GM18526 (cell line): ENCODE results near the gene CCDC63.

Source experiments
- POLR2A ChIP-seq: IDR thresholded peaks from 3 replicates; pipeline ENCODE4 v1.6.1; 2011; ENCODE audit not compliant: insufficient read length; ENCODE audit errors: extremely low read depth

Gene CCDC63

GRCh38 chr12:110906516-110906915, 59.7 kb downstream of the CCDC63 start:
- no peak for TF ChIP-seq POLR2A

- no peak for TF ChIP-seq POLR2A
These were observed 60.2 kb downstream of the CCDC63 start for GRCh38 chr12:110906985-110907384.

GRCh38 chr12:110907583-110907982, 60.8 kb downstream of the CCDC63 start:
- TF ChIP-seq POLR2A = no peak

- TF ChIP-seq POLR2A = no peak
These were observed 61.8 kb downstream of the CCDC63 start for GRCh38 chr12:110908377-110909152.

GRCh38 chr12:110912263-110912662, 65.5 kb downstream of the CCDC63 start:
- TF ChIP-seq POLR2A = no peak

- TF ChIP-seq POLR2A = no peak
These were observed 66.6 kb downstream of the CCDC63 start for GRCh38 chr12:110913119-110914056.

GRCh38 chr12:110916295-110916875, 69.6 kb downstream of the CCDC63 start:
- no peak for TF ChIP-seq POLR2A

GRCh38 chr12:110917467-110917866, 70.7 kb downstream of the CCDC63 start:
- TF ChIP-seq POLR2A = no peak

- no peak for TF ChIP-seq POLR2A
These were observed 71.2 kb downstream of the CCDC63 start for GRCh38 chr12:110917961-110918360.

- TF ChIP-seq POLR2A = no peak
These were observed 72.9 kb downstream of the CCDC63 start for GRCh38 chr12:110919720-110920119.

GRCh38 chr12:110920324-110920910, 73.6 kb downstream of the CCDC63 start, which contains the start of gene MYL2:
Gene MYL2, minus strand, starts transcription at chr12:110920579. Its CDS starts 50 bp downstream, at chr12:110920529.
- TF ChIP-seq POLR2A = no peak

- TF ChIP-seq POLR2A = no peak
These were observed 74.5 kb downstream of the CCDC63 start for GRCh38 chr12:110921262-110921661.

- no peak for TF ChIP-seq POLR2A
These were observed 75.9 kb downstream of the CCDC63 start for GRCh38 chr12:110922652-110923051.

- no peak for TF ChIP-seq POLR2A
These were observed 76.4 kb downstream of the CCDC63 start for GRCh38 chr12:110923192-110923591.

GRCh38 chr12:110923692-110924334, 77.0 kb downstream of the CCDC63 start:
- TF ChIP-seq POLR2A = no peak
